Fibroblast of the aortic adventitia (primary cell): ENCODE measurements around the gene TERT. TPM values are rescaled to one million over a fixed set of nuclear protein-coding genes. Genes with fewer than 3 reads are reported as not detected.

Experiments used
- DNase-seq: peaks from one replicate; pipeline ENCODE4 v3.0.0-alpha.2; 2010; ENCODE audit warnings: low read depth
- H3K4me3 ChIP-seq: 2 replicates; pipeline ENCODE4 v1.5.1; 2011; ENCODE audit warnings: low read depth, mild to moderate bottlenecking, control low read depth, low read length, moderate library complexity
- CTCF ChIP-seq: IDR thresholded peaks from 2 replicates; pipeline ENCODE4 v1.5.1; 2011; ENCODE audit warnings: mild to moderate bottlenecking, low read length, control low read depth, inconsistent platforms; ENCODE audit not compliant: insufficient read depth
- total RNA-seq: library from RNA; depleted of rRNA; stranded (reverse); fragments of >200 nt; gene quantifications from 2 replicates; pipeline ENCODE4 v1.2.3, GENCODE V29; 2012; ENCODE audit warnings: low replicate concordance

The TERT gene
- total RNA-seq, 1 donor, result not detected

DNA sequence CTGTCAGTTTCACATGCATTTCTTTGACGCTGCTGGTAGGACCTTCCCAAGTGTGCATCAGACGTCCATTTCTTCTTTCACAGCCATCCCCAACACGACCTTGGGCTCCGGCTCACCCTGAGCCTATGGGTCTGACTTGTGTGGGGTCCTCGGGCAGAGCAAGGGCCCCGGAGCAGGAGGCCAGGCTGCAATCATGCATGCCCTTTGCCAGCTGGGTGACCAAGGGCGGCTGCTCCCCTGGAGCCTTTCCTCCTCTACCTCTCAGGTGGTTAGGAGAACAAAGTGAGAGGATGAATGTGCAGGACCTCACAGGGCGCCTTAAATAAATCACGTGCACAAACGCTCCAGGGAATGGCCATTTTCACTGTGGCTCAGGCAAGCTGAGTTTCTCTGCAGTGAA lies 33.2 kb downstream of the TERT start:
- no peak for TF ChIP-seq CTCF
- DNase-seq, result no peak
- H3K4me3 ChIP-seq, result no peak overlapping the region

GRCh38 chr5:1259806-1260480 lies 34.9 kb downstream of the TERT start:
- DNase-seq, result no peak
- TF ChIP-seq CTCF, result no peak
- H3K4me3 ChIP-seq, result no peak overlapping the region

DNA sequence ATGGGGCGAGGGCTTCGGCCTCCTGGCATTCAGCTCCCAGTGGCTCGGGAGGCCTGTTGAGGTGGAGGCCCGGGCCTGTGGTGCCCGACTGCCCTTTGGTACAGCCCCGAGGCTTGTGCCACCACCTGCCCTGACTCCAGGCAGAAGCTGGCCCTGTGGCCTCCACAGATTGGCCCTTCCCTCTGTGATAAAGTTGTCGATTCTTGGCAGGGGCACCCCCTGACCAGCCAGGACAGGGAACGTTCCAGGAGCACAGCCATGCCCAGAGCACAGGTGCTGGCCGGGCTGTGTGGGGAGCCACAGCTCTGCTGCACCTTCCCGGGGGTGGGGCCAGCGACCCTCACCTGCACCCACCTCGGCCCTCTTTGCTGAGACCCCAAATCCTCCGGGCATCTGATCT lies 37.0 kb downstream of the TERT start:
- H3K4me3 ChIP-seq, result no peak overlapping the region
- no peak for TF ChIP-seq CTCF
- DNase-seq, result no peak

DNA sequence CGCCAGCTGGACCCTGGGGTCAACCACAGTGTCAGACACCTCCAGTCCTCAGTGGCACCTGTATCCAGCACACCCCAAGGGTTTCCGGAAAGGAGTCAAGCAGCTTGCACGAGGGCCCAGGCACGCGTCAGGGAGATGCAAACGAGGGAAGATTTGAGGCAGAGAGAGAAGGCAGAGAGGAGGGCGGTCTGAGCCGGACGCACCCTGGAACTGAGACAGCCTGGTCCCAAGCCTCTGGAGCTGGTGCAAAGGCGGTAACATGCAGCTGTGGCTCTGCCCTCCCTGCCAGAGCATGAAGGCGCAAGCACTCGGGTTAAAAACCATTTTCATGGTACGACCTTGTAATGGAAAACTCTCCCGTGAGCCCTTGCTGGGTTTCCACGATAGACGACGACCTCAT lies 37.5 kb downstream of the TERT start:
- no peak for TF ChIP-seq CTCF
- no peak for DNase-seq
- no peak overlapping the region for H3K4me3 ChIP-seq

DNA sequence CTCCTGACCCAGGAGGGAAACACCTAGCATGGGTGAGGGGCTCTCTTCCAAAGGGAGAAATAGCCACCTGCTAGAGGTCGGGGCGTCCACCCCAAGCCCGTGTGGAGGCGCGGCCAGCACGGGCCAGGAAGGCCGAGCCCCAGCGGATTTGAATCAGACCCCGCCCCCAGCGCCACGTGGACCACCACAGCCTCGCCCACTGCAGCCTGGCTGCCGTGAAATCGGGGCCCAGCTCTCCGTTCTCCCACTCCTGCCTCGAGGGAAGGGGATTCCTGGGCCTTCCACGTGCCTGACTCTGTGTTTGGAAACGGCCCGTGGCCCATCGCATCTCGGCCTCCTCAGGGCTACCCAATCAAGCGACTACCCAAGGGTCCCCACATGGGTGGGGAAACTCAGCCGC lies 38.1 kb downstream of the TERT start:
- H3K4me3 ChIP-seq, result no peak overlapping the region
- no peak for TF ChIP-seq CTCF
- DNase-seq, result no peak

DNA sequence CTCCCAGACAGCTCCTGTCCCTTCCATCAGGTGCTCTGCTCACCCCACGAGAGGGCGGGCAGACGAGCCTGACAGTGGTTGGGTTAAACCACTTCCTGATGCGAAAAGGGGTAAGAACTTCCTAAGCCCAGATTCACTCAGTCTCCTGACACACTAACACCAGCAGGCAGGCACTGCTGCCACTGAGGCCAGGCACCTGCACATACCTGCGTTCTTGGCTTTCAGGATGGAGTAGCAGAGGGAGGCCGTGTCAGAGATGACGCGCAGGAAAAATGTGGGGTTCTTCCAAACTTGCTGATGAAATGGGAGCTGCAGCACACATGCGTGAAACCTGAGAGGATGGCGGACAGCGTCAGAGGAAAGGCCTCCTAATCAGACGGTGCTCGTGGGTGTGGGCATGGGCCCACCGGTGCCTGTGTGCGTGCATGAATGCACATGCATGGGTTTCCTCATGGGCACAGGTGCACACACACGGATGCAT lies 39.7 kb downstream of the TERT start:
- DNase-seq, result no peak
- TF ChIP-seq CTCF, result no peak
- no peak overlapping the region for H3K4me3 ChIP-seq

GRCh38 chr5:1254196-1254595 lies 40.7 kb downstream of the TERT start:
- no peak overlapping the region for H3K4me3 ChIP-seq
- DNase-seq, result no peak
- no peak for TF ChIP-seq CTCF
